Endothelial cell of umbilical vein (primary cell): ENCODE results near the gene MAPT.

Source experiments
- EZH2 ChIP-seq: IDR thresholded peaks from 2 replicates; pipeline ENCODE4 v1.6.1; 2012; ENCODE audit warnings: borderline replicate concordance, low read depth, mild to moderate bottlenecking, moderate library complexity, low read length, inconsistent platforms; ENCODE audit not compliant: severe bottlenecking
- JUN ChIP-seq: IDR thresholded peaks from 2 replicates; pipeline ENCODE4 v1.6.1; 2011; ENCODE audit warnings: borderline replicate concordance, low read depth; ENCODE audit not compliant: insufficient read length, insufficient read depth
- MYC ChIP-seq: IDR thresholded peaks from one replicate; pipeline ENCODE4 v1.6.1; 2011; ENCODE audit warnings: mild to moderate bottlenecking, low read depth, low read length
- POLR2A ChIP-seq: IDR thresholded peaks from 2 replicates; pipeline ENCODE4 v1.6.1; 2012; ENCODE audit warnings: low read depth, mild to moderate bottlenecking, control low read depth, low read length
- POLR2AphosphoS5 ChIP-seq: IDR thresholded peaks from 2 replicates; pipeline ENCODE4 v1.6.1; 2012; ENCODE audit warnings: low read depth, mild to moderate bottlenecking, control low read depth, low read length, moderate library complexity; ENCODE audit not compliant: insufficient read depth
- TF ChIP-seq, protein P1 (sequence below), 2 donors: IDR thresholded peaks; 1 replicate in 1 of 2; 2 replicates in 1 of 2; pipeline ENCODE4 v1.5.1; 2011; ENCODE audit warnings: low read length in 2 of 2, mild to moderate bottlenecking in 2 of 2, moderate library complexity in 2 of 2, control low read depth in 1 of 2, inconsistent platforms in 1 of 2, low read depth in 1 of 2; ENCODE audit not compliant: insufficient read depth in 1 of 2; ENCODE audit errors: extremely low read depth in 1 of 2
- TF ChIP-seq, protein P2 (sequence below): IDR thresholded peaks from 2 replicates; pipeline ENCODE4 v1.6.1; 2011; ENCODE audit not compliant: insufficient read depth, insufficient read length

DNA sequence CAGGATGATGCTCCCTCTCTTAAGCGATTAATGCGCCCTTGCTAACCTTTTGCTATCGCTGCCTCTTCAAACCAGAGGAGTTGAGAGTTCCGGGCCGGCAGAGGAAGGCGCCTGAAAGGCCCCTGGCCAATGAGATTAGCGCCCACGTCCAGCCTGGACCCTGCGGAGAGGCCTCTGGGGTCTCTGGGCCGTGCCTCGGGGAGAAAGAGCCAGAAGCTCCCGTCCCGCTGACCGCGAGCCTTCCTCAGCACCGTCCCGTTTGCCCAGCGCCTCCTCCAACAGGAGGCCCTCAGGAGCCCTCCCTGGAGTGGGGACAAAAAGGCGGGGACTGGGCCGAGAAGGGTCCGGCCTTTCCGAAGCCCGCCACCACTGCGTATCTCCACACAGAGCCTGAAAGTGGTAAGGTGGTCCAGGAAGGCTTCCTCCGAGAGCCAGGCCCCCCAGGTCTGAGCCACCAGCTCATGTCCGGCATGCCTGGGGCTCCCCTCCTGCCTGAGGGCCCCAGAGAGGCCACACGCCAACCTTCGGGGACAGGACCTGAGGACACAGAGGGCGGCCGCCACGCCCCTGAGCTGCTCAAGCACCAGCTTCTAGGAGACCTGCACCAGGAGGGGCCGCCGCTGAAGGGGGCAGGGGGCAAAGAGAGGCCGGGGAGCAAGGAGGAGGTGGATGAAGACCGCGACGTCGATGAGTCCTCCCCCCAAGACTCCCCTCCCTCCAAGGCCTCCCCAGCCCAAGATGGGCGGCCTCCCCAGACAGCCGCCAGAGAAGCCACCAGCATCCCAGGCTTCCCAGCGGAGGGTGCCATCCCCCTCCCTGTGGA lies 88.6 kb downstream of the MAPT start:
- TF ChIP-seq, protein P1, sequence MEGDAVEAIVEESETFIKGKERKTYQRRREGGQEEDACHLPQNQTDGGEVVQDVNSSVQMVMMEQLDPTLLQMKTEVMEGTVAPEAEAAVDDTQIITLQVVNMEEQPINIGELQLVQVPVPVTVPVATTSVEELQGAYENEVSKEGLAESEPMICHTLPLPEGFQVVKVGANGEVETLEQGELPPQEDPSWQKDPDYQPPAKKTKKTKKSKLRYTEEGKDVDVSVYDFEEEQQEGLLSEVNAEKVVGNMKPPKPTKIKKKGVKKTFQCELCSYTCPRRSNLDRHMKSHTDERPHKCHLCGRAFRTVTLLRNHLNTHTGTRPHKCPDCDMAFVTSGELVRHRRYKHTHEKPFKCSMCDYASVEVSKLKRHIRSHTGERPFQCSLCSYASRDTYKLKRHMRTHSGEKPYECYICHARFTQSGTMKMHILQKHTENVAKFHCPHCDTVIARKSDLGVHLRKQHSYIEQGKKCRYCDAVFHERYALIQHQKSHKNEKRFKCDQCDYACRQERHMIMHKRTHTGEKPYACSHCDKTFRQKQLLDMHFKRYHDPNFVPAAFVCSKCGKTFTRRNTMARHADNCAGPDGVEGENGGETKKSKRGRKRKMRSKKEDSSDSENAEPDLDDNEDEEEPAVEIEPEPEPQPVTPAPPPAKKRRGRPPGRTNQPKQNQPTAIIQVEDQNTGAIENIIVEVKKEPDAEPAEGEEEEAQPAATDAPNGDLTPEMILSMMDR (IDR thresholded peaks at IDR 0.05; ENCODE audit: extremely low read depth in 1 of 2, insufficient read depth in 1 of 2, low read depth in 1 of 2, low read length in 2 of 2): no peak
- TF ChIP-seq POLR2AphosphoS5 (no peak), POLR2A (no peak), JUN (no peak), EZH2 (no peak), MYC (no peak)
- TF ChIP-seq, protein P2, sequence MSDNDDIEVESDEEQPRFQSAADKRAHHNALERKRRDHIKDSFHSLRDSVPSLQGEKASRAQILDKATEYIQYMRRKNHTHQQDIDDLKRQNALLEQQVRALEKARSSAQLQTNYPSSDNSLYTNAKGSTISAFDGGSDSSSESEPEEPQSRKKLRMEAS: no peak
